Astrocyte (in vitro differentiated cells and primary cell): ENCODE results near the gene SLC35B2. TPM values are rescaled to one million over a fixed set of nuclear protein-coding genes. Genes with fewer than 3 reads are reported as not detected.

Experiments used
- DNase-seq: peaks from one replicate; pipeline ENCODE4 v3.0.0-alpha.2; 2010; ENCODE audit warnings: low read depth
- FAIRE-seq: peaks from 2 replicates; lab custom pipeline; 2011; peaks lifted over from hg19 to GRCh38; lab: Jason Lieb, UNC
- H2AFZ ChIP-seq: 2 replicates; pipeline ENCODE4 v1.6.0; 2012; ENCODE audit warnings: low read depth, low read length, inconsistent platforms
- H3K27ac ChIP-seq: 2 replicates; pipeline ENCODE4 v1.5.1; 2011; ENCODE audit warnings: low read depth, low read length, inconsistent platforms
- H3K27me3 ChIP-seq: 2 replicates; pipeline ENCODE4 v1.6.0; 2011; ENCODE audit warnings: low read length, inconsistent platforms; ENCODE audit not compliant: insufficient read depth
- H3K36me3 ChIP-seq: 2 replicates; pipeline ENCODE4 v1.5.1; 2011; ENCODE audit warnings: low read length, inconsistent platforms; ENCODE audit not compliant: insufficient read depth
- H3K4me1 ChIP-seq: 2 replicates; pipeline ENCODE4 v1.5.1; 2011; ENCODE audit warnings: low read length, inconsistent platforms; ENCODE audit not compliant: insufficient read depth
- H3K4me2 ChIP-seq: 2 replicates; pipeline ENCODE4 v1.6.0; 2012; ENCODE audit warnings: low read length, inconsistent platforms
- H3K4me3 ChIP-seq: 2 replicates; pipeline ENCODE4 v1.5.1; 2011; ENCODE audit warnings: low read depth, mild to moderate bottlenecking, low read length, inconsistent platforms; ENCODE audit not compliant: insufficient read depth
- H3K79me2 ChIP-seq: 2 replicates; pipeline ENCODE4 v1.6.0; 2012; ENCODE audit warnings: mild to moderate bottlenecking, low read length, inconsistent platforms; ENCODE audit not compliant: insufficient read depth
- H3K9ac ChIP-seq: 2 replicates; pipeline ENCODE4 v1.6.0; 2012; ENCODE audit warnings: mild to moderate bottlenecking, low read length, inconsistent platforms
- H3K9me3 ChIP-seq: 2 replicates; pipeline ENCODE4 v1.5.1; 2012; ENCODE audit warnings: low read depth, mild to moderate bottlenecking, low read length, inconsistent platforms; ENCODE audit not compliant: insufficient read depth
- H4K20me1 ChIP-seq: 2 replicates; pipeline ENCODE4 v1.6.0; 2012; ENCODE audit warnings: low read length, inconsistent platforms; ENCODE audit not compliant: insufficient read depth
- H3K27ac Mint-ChIP-seq: one replicate; pipeline ENCODE4 v1.8.0; 2021; ENCODE audit warnings: mild to moderate bottlenecking, mixed read lengths; ENCODE audit not compliant: unreplicated experiment
- H3K27me3 Mint-ChIP-seq: one replicate; pipeline ENCODE4 v1.8.0; 2021; ENCODE audit warnings: low read depth, mixed read lengths; ENCODE audit not compliant: unreplicated experiment
- H3K36me3 Mint-ChIP-seq: one replicate; pipeline ENCODE4 v1.8.0; 2021; ENCODE audit warnings: low read depth, mixed read lengths; ENCODE audit not compliant: unreplicated experiment
- H3K4me1 Mint-ChIP-seq: one replicate; pipeline ENCODE4 v1.8.0; 2021; ENCODE audit warnings: low read depth, mixed read lengths; ENCODE audit not compliant: unreplicated experiment
- H3K4me3 Mint-ChIP-seq: one replicate; pipeline ENCODE4 v1.8.0; 2021; ENCODE audit warnings: mild to moderate bottlenecking, moderate library complexity, mixed read lengths; ENCODE audit not compliant: unreplicated experiment
- H3K9me3 Mint-ChIP-seq: one replicate; pipeline ENCODE4 v1.8.0; 2021; ENCODE audit warnings: mild to moderate bottlenecking, mixed read lengths; ENCODE audit not compliant: unreplicated experiment
- CTCF ChIP-seq: IDR thresholded peaks from 2 replicates; pipeline ENCODE4 v1.5.1; 2011; ENCODE audit warnings: low read depth, mild to moderate bottlenecking, inconsistent platforms, low read length, moderate library complexity; ENCODE audit not compliant: insufficient read depth
- EZH2 ChIP-seq: IDR thresholded peaks from 2 replicates; pipeline ENCODE4 v1.6.1; 2012; ENCODE audit warnings: mild to moderate bottlenecking, low read length, inconsistent platforms; ENCODE audit not compliant: insufficient read depth
- total RNA-seq: library from RNA; stranded (reverse); gene quantifications from 2 replicates; pipeline ENCODE4 v1.2.1, GENCODE V29; 2021

Gene SLC35B2
- total RNA-seq, 1 donor from 2014 or later = 61.8 TPM

- Histone ChIP-seq H3K27ac (no peak overlapping the region), H3K36me3 (peaks cover 3% of the 10 kb centered on the region), H3K79me2 (peaks cover 31% of the 10 kb centered on the region), H3K4me3 (no peak overlapping the region), H3K27me3 (no peaks in the 10 kb centered on the region), H3K4me2 (no peak overlapping the region), H4K20me1 (peaks cover 40% of the 10 kb centered on the region), H3K9ac (no peak overlapping the region), H2AFZ (no peak overlapping the region), H3K9me3 (no peaks in the 10 kb centered on the region), H3K4me1 (peaks cover 35% of the 10 kb centered on the region)
- no peak for FAIRE-seq
- Mint-ChIP-seq H3K36me3 (peaks cover 4% of the 10 kb centered on the region), H3K27me3 (no peaks in the 10 kb centered on the region), H3K4me1 (peaks cover 33% of the 10 kb centered on the region), H3K4me3 (no peak overlapping the region), H3K9me3 (no peaks in the 10 kb centered on the region), H3K27ac (no peak overlapping the region)
- no peak for DNase-seq
- TF ChIP-seq EZH2 (no peak), CTCF (no peak)
Measured at GRCh38 chr6:44260451-44261297, 3.3 kb upstream of the SLC35B2 start.

- no peak for DNase-seq
- Mint-ChIP-seq H3K36me3 (peaks cover 4% of the 10 kb centered on the region), H3K27me3 (no peaks in the 10 kb centered on the region), H3K9me3 (no peaks in the 10 kb centered on the region), H3K27ac (no peak overlapping the region), H3K4me3 (no peak overlapping the region), H3K4me1 (peaks cover 40% of the 10 kb centered on the region)
- H2AFZ ChIP-seq = no peak overlapping the region
- H3K27me3 ChIP-seq = no peaks in the 10 kb centered on the region
- FAIRE-seq = no peak
- H3K4me2 ChIP-seq = no peak overlapping the region
- peaks cover 36% of the 10 kb centered on the region for H3K4me1 ChIP-seq
- TF ChIP-seq CTCF (no peak), EZH2 (no peak)
- H3K36me3 ChIP-seq = peaks cover 3% of the 10 kb centered on the region
- no peak overlapping the region for H3K4me3 ChIP-seq
- peaks cover 46% of the 10 kb centered on the region for H4K20me1 ChIP-seq
- H3K9ac ChIP-seq = no peak overlapping the region
- no peak overlapping the region for H3K27ac ChIP-seq
- no peaks in the 10 kb centered on the region for H3K9me3 ChIP-seq
- peaks cover 37% of the 10 kb centered on the region for H3K79me2 ChIP-seq
Measured at GRCh38 chr6:44260011-44260410, 2.7 kb upstream of the SLC35B2 start.

- FAIRE-seq = no peak
- H3K79me2 ChIP-seq = peaks cover 37% of the 10 kb centered on the region
- no peak overlapping the region for H2AFZ ChIP-seq
- no peak for DNase-seq
- no peaks in the 10 kb centered on the region for H3K27me3 ChIP-seq
- Mint-ChIP-seq H3K27ac (no peak overlapping the region), H3K27me3 (no peaks in the 10 kb centered on the region), H3K9me3 (no peaks in the 10 kb centered on the region), H3K36me3 (peaks cover 4% of the 10 kb centered on the region), H3K4me3 (peak overlapping the region; percentile 71), H3K4me1 (peaks cover 39% of the 10 kb centered on the region)
- no peak for TF ChIP-seq EZH2
- no peak for TF ChIP-seq CTCF
- H3K4me1 ChIP-seq = peaks cover 27% of the 10 kb centered on the region
- H3K9me3 ChIP-seq = no peaks in the 10 kb centered on the region
- H3K27ac ChIP-seq = no peak overlapping the region
- no peak overlapping the region for H3K9ac ChIP-seq
- no peak overlapping the region for H3K4me2 ChIP-seq
- peaks cover 12% of the 10 kb centered on the region for H3K36me3 ChIP-seq
- H4K20me1 ChIP-seq = peaks cover 49% of the 10 kb centered on the region
- no peak overlapping the region for H3K4me3 ChIP-seq
Measured at GRCh38 chr6:44258921-44259320, 1.6 kb upstream of the SLC35B2 start.
